HepG2 (cell line): ENCODE data around the gene CYLD.

ENCODE experiments used
- ATF6 ChIP-seq: sonication (generic); formaldehyde crosslinking; conservative IDR thresholded peaks from 2 replicates; pipeline ENCODE4 v1.4.0; 2020; ENCODE audit warnings: missing genetic modification reagents
- ATF7 ChIP-seq, 2 experiments: fragments of 450-650 bp in 1 of 2; sonication (generic) in 1 of 2; formaldehyde crosslinking in 1 of 2; IDR thresholded peaks; 2 replicates each; pipeline versions ENCODE4 v1.4.0 to v1.6.1; 2016 to 2020; ENCODE audit warnings: antibody characterized with exemption in 1 of 2, mild to moderate bottlenecking in 1 of 2, missing genetic modification reagents in 1 of 2
- ZBTB43 ChIP-seq: sonication (generic); formaldehyde crosslinking; conservative IDR thresholded peaks from 2 replicates; pipeline ENCODE4 v1.4.0; 2020; ENCODE audit warnings: missing genetic modification reagents

- TF ChIP-seq ATF7 (IDR thresholded peaks at IDR 0.05) = no peak
- no peak for TF ChIP-seq ATF7 (CRISPR knock-in tag; IDR thresholded peaks at IDR 0.05)
- TF ChIP-seq ATF6 (CRISPR knock-in tag) = no peak
- TF ChIP-seq ZBTB43 = no peak
Measured at GRCh38 chr16:50808929-50809538, 67.1 kb downstream of the CYLD start.
